Spinal cord (tissue), 10 donors: Measurements from ENCODE around the gene CNTD1. TPM values are rescaled to one million over a fixed set of nuclear protein-coding genes. Genes with fewer than 3 reads are reported as not detected.

Experiments
- DNase-seq, 6 donors: peaks; one replicate each; pipeline versions ENCODE4 v3.0.0 to v3.0.0-alpha.2; 2013 to 2015; ENCODE audit warnings: low spot score in 6 of 6, low read depth in 4 of 6
- H3K27ac ChIP-seq: one replicate; pipeline ENCODE4 v1.5.1; 2013; ENCODE audit warnings: low read depth, low read length, control low read depth
- H3K27me3 ChIP-seq: one replicate; pipeline ENCODE4 v1.6.1; 2013; ENCODE audit warnings: low read length; ENCODE audit not compliant: control insufficient read depth, insufficient read depth
- H3K36me3 ChIP-seq: one replicate; pipeline ENCODE4 v1.6.1; 2013; ENCODE audit warnings: low read length; ENCODE audit not compliant: control insufficient read depth, insufficient read depth
- H3K4me1 ChIP-seq: one replicate; pipeline ENCODE4 v1.6.1; 2013; ENCODE audit warnings: low read length; ENCODE audit not compliant: control insufficient read depth, insufficient read depth
- H3K4me3 ChIP-seq: one replicate; pipeline ENCODE4 v1.5.1; 2013; ENCODE audit warnings: low read depth, low read length, control low read depth
- H3K9me3 ChIP-seq: one replicate; pipeline ENCODE4 v1.6.1; 2013; ENCODE audit warnings: low read length; ENCODE audit not compliant: control insufficient read depth, insufficient read depth
- WGBS: methylation state at CpG from one replicate; pipeline ENCODE4 v1.1.5; 2013; ENCODE audit warnings: missing lambda C conversion rate; ENCODE audit not compliant: insufficient coverage; 5-methylcytosine and 5-hydroxymethylcytosine counted together
- polyA plus RNA-seq, 2 donors: library from polyadenylated mRNA; unstranded; fragments of 120-200 nt; gene quantifications; one replicate each; pipeline ENCODE4 v1.2.1, GENCODE V29; 2013; ENCODE audit not compliant: insufficient read length in 2 of 2
- total RNA-seq, 2 donors: library from RNA; depleted of rRNA in 1 of 2; stranded (reverse); fragments of 120-200 nt in 1 of 2; fragments of >200 nt in 1 of 2; gene quantifications; one replicate each; pipeline versions ENCODE4 v1.2.3 to v1.2.4, GENCODE V29; 2013 to 2014
- donor health status: healthy.

CNTD1 gene
- total and polyA plus RNA-seq, 4 donors, result 0.50 to 2.8 (median 1.3) TPM

- no peak overlapping the region for H3K4me3 ChIP-seq
- WGBS, result 100% methylated on average over 1 of the region's 3 CpGs
- H3K9me3 ChIP-seq, result no peaks in the 10 kb centered on the region
- H3K36me3 ChIP-seq, result peaks cover 38% of the 10 kb centered on the region
- peaks cover 46% of the 10 kb centered on the region for H3K27me3 ChIP-seq
- H3K4me1 ChIP-seq, result peaks cover 37% of the 10 kb centered on the region
- H3K27ac ChIP-seq, result no peak overlapping the region
- no peak for DNase-seq
Observed at GRCh38 chr17:42779304-42779935, 19.2 kb upstream of the CNTD1 start.

- Histone ChIP-seq H3K27ac (no peak within 1 kb of the TSS), H3K27me3 (peaks cover 54% of the 10 kb centered on the region), H3K4me3 (peak within 1 kb of the TSS; percentile 48), H3K36me3 (peaks cover 35% of the 10 kb centered on the region), H3K9me3 (no peaks in the 10 kb centered on the region), H3K4me1 (peaks cover 44% of the 10 kb centered on the region)
- 2% methylated on average over 57 of the region's 65 CpGs for WGBS
- peak in 1 of 6 donors; percentile 35 for DNase-seq
Observed at GRCh38 chr17:42779936-42780850, 18.5 kb upstream of the CNTD1 start, which contains the start of gene WNK4. TSS of gene WNK4 (plus strand) at chr17:42780610. CDS start at chr17:42780699, 89 bp downstream.

GRCh38 chr17:42780851-42781638, 17.6 kb upstream of the CNTD1 start:
- WGBS, result 4% methylated on average over 39 of the region's 39 CpGs
- Histone ChIP-seq H3K27ac (no peak overlapping the region), H3K4me3 (peak overlapping the region; percentile 48), H3K27me3 (peaks cover 63% of the 10 kb centered on the region), H3K36me3 (peaks cover 27% of the 10 kb centered on the region), H3K9me3 (no peaks in the 10 kb centered on the region), H3K4me1 (peaks cover 48% of the 10 kb centered on the region)
- no peak for DNase-seq

- H3K27ac ChIP-seq, result no peak overlapping the region
- peaks cover 48% of the 10 kb centered on the region for H3K4me1 ChIP-seq
- peaks cover 69% of the 10 kb centered on the region for H3K27me3 ChIP-seq
- peak overlapping the region; percentile 48 for H3K4me3 ChIP-seq
- H3K9me3 ChIP-seq, result no peaks in the 10 kb centered on the region
- peaks cover 22% of the 10 kb centered on the region for H3K36me3 ChIP-seq
- DNase-seq, result no peak
- 36% methylated on average over 5 of the region's 10 CpGs for WGBS
Observed at GRCh38 chr17:42781639-42782165, 17.0 kb upstream of the CNTD1 start.

GRCh38 chr17:42782166-42783061, 16.2 kb upstream of the CNTD1 start:
- WGBS, result 30% methylated on average over 22 of the region's 29 CpGs
- Histone ChIP-seq H3K27ac (no peak overlapping the region), H3K4me1 (peaks cover 48% of the 10 kb centered on the region), H3K27me3 (peaks cover 76% of the 10 kb centered on the region), H3K9me3 (no peaks in the 10 kb centered on the region), H3K36me3 (peaks cover 16% of the 10 kb centered on the region), H3K4me3 (peak overlapping the region; percentile 48)
- no peak for DNase-seq

GRCh38 chr17:42783062-42783790, 15.4 kb upstream of the CNTD1 start:
- peaks cover 84% of the 10 kb centered on the region for H3K27me3 ChIP-seq
- WGBS, result 30% methylated on average over 8 of the region's 9 CpGs
- no peak overlapping the region for H3K27ac ChIP-seq
- H3K4me3 ChIP-seq, result no peak overlapping the region
- H3K4me1 ChIP-seq, result peaks cover 48% of the 10 kb centered on the region
- no peak for DNase-seq
- H3K36me3 ChIP-seq, result peaks cover 8% of the 10 kb centered on the region
- no peaks in the 10 kb centered on the region for H3K9me3 ChIP-seq

- DNase-seq, result no peak
- H3K36me3 ChIP-seq, result peaks cover 3% of the 10 kb centered on the region
- H3K27ac ChIP-seq, result no peak overlapping the region
- WGBS, result 20% methylated on average over 22 of the region's 22 CpGs
- H3K9me3 ChIP-seq, result no peaks in the 10 kb centered on the region
- H3K4me3 ChIP-seq, result no peak overlapping the region
- peaks cover 90% of the 10 kb centered on the region for H3K27me3 ChIP-seq
- H3K4me1 ChIP-seq, result peaks cover 48% of the 10 kb centered on the region
Observed at GRCh38 chr17:42783791-42784138, 14.9 kb upstream of the CNTD1 start.

- Histone ChIP-seq H3K4me3 (no peak overlapping the region), H3K9me3 (no peaks in the 10 kb centered on the region), H3K4me1 (peaks cover 48% of the 10 kb centered on the region), H3K27ac (no peak overlapping the region), H3K36me3 (no peaks in the 10 kb centered on the region), H3K27me3 (peaks cover 92% of the 10 kb centered on the region)
- DNase-seq, result peak in 1 of 6 donors; percentile 24
- whole genome bisulfite sequencing, result 27% methylated on average over 21 of the region's 25 CpGs
Observed at GRCh38 chr17:42784409-42784808, 14.3 kb upstream of the CNTD1 start.
